GM12891 (cell line): Measurements from ENCODE around the gene PRKAR1B.
A peak's percentile ranks its signal among the peaks of the same experiment; 100 is the strongest.
"Not testable (repeated sequence)": the region's sequence is repeated elsewhere in the genome, so short reads cannot be mapped to it uniquely, and the experiment has no call there.

Experiments used
- DNase-seq: peaks from one replicate; pipeline ENCODE4 v3.0.0; 2011; ENCODE audit warnings: low spot score; ENCODE audit not compliant: insufficient read length
- FAIRE-seq: peaks from 2 replicates; lab custom pipeline; 2011; peaks lifted over from hg19 to GRCh38; lab: Jason Lieb, UNC
- PAX5 ChIP-seq: IDR thresholded peaks from 2 replicates; pipeline ENCODE4 v1.6.1; 2011; ENCODE audit warnings: low read length, moderate library complexity, mild to moderate bottlenecking; ENCODE audit not compliant: insufficient read depth, severe bottlenecking
- POLR2A ChIP-seq: IDR thresholded peaks from 2 replicates; pipeline ENCODE4 v1.6.1; 2011; ENCODE audit warnings: low read depth, low read length, control low read depth
- POLR2AphosphoS5 ChIP-seq: IDR thresholded peaks from 2 replicates; pipeline ENCODE4 v1.6.1; 2011; ENCODE audit warnings: low read depth, low read length, control low read depth
- POU2F2 ChIP-seq: IDR thresholded peaks from 2 replicates; pipeline ENCODE4 v1.6.1; 2011; ENCODE audit warnings: low read depth, mild to moderate bottlenecking, control low read depth, low read length, moderate library complexity
- SPI1 ChIP-seq: IDR thresholded peaks from 2 replicates; pipeline ENCODE4 v1.6.1; 2011; ENCODE audit warnings: low read depth, low read length, control low read depth
- TAF1 ChIP-seq: IDR thresholded peaks from 2 replicates; pipeline ENCODE4 v1.6.1; 2011; ENCODE audit warnings: low read depth, low read length, control low read depth

PRKAR1B gene

DNA sequence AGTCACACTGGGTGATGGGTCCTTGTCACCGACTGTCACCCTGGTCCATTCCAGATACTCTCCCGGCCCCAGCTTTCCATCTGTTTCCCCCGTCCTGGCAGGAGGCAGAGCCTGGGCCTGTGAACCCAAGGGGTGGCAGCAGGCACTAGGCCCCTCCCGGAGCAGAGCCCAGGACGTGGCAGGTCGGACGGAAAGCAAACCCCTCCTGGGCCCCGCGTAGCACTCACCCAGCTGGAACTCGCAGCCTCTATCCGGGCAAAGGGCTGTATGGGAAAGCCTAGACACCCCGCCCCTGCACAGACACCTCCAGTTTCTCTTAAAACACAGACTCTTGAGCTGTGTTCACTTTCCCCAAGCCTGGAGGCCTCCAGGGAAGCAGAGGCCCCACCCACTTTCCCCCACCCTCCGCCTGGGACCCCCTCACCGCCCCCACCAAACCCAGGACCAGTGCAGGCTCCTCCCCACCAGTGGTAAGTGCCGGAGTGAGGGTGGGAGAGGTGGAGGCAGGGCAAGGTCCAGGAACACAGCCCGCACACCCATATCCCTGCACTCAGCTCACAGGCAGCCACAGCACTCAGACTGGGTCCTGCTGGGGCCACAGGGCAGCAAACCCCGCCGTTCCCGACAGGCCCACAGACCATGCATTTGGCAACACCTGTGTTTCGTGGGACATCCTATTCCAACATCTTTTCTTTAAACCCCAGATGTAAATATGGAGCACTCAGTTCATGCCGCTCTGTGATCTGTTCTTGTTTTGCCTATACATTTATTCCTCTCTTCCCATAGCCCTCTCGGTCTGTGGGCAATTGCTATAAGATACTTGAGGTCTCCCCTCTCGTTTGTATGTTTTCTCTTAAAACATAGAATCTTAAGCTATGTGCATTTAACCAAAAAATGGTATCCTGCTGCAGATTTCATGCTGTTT lies 109.2 kb downstream of the PRKAR1B start:
- TF ChIP-seq POLR2A: no peak
- no peak for TF ChIP-seq POLR2AphosphoS5
- TF ChIP-seq SPI1: no peak
- TF ChIP-seq TAF1: no peak
- TF ChIP-seq POU2F2: no peak
- TF ChIP-seq PAX5: no peak
- FAIRE-seq (no peak), DNase-seq (no peak)

DNA sequence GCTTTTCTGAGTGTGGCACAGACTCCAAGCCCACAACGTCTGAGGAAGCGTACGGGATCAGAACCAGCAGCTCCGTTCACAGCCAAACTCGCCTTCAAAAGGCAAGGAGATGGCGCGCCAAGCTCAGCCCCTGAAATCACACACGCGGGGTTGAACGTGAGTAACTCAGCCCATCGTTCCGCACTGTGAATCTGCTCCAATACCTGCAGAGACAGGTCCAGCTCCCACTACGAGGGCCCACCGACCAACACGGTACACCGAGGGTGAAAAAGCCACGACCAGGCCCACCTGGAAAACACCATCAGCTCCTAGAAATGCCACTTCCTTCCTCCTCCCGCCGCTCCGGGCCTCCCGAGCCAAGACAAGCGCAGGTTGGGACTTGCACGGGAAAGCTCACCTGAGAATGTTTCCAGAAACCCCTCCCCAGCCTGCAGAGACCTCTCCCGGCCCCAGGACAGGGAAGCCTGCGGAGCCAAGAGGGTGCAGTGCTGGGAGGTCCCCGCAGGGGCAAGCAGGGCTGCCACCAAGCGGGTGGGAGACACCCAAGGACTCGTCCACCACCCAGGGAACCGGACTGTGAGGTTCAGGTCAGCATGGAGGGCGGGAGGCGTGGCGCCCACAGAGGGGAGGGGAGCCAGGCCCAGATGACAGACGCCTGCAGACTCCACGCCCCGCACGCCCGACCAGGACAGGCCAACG lies 113.5 kb downstream of the PRKAR1B start:
- TF ChIP-seq PAX5 (no peak), TAF1 (no peak), POLR2AphosphoS5 (no peak), POU2F2 (no peak), SPI1 (no peak), POLR2A (no peak)
- FAIRE-seq (no peak), DNase-seq (no peak)

DNA sequence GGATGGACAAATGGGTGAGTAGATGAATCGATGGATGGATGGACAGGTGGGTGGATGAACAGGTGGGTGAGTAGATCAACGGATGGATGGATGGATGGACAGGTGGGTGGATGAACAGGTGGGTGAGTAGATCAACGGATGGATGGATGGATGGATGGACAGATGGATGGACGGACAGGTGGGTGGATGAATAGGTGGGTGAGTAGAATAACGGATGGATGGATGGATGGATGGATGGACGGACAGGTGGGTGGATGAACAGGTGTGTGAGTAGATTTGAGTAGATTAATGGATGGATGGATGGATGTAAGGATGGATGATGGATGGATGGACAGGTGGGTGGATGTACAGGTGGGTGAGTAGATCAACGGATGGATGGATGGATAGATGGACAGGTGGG lies 115.2 kb downstream of the PRKAR1B start:
- DNase-seq: not testable (repeated sequence)
- FAIRE-seq: peak; percentile 72

DNA sequence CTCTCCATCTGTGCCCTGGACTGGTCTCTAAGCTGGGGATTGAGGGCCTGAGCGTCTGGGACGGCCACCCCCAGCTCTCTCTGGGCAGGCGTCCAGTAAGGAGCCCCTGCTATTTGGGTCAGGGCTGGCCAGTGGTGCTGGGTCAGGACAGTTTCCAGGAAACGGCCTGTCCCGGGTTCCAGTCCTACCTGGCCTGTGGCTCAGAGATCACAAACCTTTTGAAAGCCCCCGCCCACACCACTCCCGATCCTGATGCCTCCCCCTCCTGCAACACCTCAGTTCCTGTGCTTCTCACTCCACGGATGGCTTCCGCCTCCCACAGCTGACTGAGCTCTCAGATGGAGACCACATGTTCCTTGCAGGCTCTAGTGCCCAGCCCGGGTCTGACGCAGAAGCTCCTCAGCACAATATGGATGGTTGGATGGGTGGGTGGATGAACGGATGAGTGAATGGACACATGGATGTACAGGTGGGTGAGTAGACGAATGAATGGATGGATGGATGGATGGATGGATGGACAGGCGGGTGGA lies 115.7 kb downstream of the PRKAR1B start:
- TF ChIP-seq TAF1 (no peak), POU2F2 (no peak), POLR2AphosphoS5 (no peak), POLR2A (no peak), PAX5 (no peak), SPI1 (no peak)
- DNase-seq (no peak), FAIRE-seq (no peak)

DNA sequence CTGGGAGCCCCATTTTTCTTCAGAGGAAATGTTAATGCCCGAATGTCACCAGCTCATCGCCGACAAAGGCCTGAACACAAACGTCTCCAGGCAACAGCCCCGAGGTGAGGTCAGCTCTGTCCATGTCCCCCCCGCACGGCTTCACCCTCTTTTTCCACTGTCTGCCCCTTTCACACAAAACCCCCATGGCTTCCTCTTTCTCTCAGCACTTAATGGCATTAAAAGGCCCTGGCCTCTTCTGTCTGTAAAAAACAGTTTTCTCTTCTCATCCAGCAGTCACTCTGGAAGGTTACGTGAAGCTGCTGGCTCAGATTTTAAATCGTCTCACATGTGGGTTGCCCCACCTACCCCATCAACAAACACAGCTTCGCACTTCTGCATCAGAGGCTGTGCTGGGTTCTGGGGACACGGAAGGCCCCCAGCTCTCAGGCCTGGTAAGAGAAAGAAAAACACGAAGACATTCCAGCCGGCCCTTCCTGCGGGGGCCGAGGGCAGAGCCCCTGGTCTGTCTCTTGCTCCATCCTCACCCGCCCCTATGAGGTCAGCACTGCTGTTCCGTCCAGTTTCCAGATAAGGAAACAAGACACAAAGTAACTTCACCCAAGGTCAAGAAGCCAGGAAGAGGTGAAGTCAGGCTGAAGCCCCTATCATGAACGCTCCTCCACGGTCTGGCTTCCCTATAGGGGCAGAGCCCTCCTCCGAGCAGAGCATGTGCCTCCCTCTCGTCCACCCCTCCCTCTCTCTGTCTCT lies 116.4 kb downstream of the PRKAR1B start:
- FAIRE-seq (no peak), DNase-seq (no peak)
- TF ChIP-seq TAF1 (no peak), POLR2AphosphoS5 (no peak), POLR2A (no peak), POU2F2 (no peak), PAX5 (no peak), SPI1 (no peak)

DNA sequence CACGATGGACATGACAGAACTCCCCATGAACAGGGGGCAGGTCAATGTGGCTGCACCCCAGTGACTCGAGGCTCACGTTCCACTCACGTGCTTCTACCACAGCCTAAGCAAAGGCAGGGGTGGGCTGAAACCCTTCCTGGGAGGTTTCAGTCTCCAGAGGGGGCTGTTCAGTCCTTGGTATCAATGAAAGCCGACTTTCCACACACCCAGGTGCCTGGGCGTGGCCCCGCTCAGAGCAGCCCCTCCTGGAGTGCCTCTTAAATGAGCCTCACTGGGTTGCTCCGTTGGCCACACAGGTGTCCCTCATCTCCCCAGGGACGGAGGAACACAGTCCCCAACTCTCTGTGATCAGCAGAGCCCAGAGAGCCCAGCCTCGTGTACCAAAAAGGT lies 116.9 kb downstream of the PRKAR1B start:
- DNase-seq (no peak), FAIRE-seq (no peak)
- no peak for TF ChIP-seq PAX5
- TF ChIP-seq POLR2AphosphoS5: no peak

DNA sequence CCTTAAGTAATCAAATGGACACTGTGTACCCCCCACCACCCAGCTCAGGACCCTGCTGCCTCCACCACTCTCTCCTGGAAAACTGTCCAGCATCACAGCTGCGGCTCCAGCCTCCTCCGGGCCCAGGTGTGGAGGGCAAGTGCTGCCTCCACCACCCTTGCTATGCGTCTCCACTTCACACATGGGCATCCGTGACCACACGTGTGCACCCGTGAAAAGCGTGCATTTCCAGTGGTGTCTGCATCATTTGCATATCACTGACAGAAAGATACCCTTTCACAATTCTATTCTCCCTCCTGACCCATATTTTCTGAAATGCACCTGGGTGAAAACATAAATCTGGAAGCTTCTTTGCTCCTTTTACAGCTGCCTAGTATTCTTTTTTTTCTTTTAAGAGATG lies 117.7 kb downstream of the PRKAR1B start:
- peak; percentile 41 for FAIRE-seq
- no peak for TF ChIP-seq PAX5
- TF ChIP-seq POLR2AphosphoS5: no peak
- TF ChIP-seq POLR2A: no peak
- no peak for TF ChIP-seq TAF1
- TF ChIP-seq SPI1: no peak
- TF ChIP-seq POU2F2: no peak
- no peak for DNase-seq

DNA sequence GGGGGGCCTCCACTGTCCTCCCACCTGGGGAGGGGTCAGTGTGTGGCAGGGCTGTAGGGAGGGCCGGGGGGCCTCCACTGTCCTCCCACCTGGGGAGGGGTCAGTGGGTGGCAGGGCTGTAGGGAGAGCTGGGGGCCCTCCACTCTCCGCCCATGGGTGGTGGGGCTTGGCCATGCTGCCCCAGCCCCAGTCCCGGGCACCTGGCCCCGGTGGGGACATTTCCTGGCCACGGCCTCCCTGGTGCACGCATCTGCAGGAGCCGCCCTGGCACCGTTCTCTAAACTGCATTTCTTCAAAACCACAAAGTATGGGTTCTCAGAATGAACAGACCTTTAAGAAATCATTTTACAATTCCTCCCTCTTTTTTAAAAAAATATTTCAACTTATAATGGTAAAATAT lies 118.1 kb downstream of the PRKAR1B start:
- DNase-seq: no peak
- FAIRE-seq: no peak
- TF ChIP-seq POLR2AphosphoS5: no peak
- TF ChIP-seq SPI1: no peak
- no peak for TF ChIP-seq TAF1
- TF ChIP-seq POLR2A: no peak
- TF ChIP-seq PAX5: no peak
- TF ChIP-seq POU2F2: no peak

DNA sequence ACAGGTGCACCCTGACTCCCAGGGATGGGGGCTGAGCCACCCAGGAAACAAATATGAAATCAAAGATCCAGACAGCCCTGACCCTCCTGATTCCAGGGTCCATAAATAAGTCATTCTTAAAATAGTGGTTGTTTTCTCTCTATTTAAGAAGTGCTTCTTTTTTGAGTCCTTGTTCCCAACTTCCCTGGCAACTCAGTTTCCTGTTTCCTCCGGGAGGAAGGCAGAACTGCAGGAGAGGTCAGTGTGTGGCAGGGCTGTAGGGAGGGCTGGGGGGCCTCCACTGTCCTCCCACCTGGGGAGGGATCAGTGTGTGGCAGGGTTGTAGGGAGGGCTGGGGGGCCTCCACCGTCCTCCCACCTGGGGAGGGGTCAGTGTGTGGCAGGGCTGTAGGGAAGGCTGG lies 118.7 kb downstream of the PRKAR1B start:
- TF ChIP-seq SPI1: no peak
- TF ChIP-seq PAX5: no peak
- TF ChIP-seq POU2F2: no peak
- no peak for TF ChIP-seq POLR2AphosphoS5
- TF ChIP-seq POLR2A: no peak
- TF ChIP-seq TAF1: no peak
- FAIRE-seq: no peak
- DNase-seq: no peak
